ENCODE results near the gene ALCAM.

The ALCAM gene

GRCh38 chr3:105399611-105400010 lies 32.9 kb downstream of the ALCAM start:
- DNase-seq (ENCODE audit: low read depth in 1 of 2, low spot score in 1 of 2) = no peak

GRCh38 chr3:105401254-105401653 lies 34.5 kb downstream of the ALCAM start:
- Histone ChIP-seq H3K27ac (replicated peaks) (no peak overlapping the region), H3K4me3 (replicated peaks; ENCODE audit: insufficient read depth, low read length) (no peak overlapping the region), H3K27me3 (ENCODE audit: insufficient read depth, poor library complexity, severe bottlenecking) (no peaks in the 10 kb centered on the region)
- no peak for DNase-seq (ENCODE audit: low read depth in 1 of 2, low spot score in 1 of 2)
- TF ChIP-seq GABPA (IDR thresholded peaks at IDR 0.05; ENCODE audit: low read depth) (no peak), SPI1 (IDR thresholded peaks at IDR 0.05; ENCODE audit: borderline replicate concordance, low read depth) (no peak), CTCF (IDR thresholded peaks at IDR 0.05; ENCODE audit: insufficient read depth, low read length) (no peak), POLR2AphosphoS5 (IDR thresholded peaks at IDR 0.05; ENCODE audit: low read depth) (no peak), REST (IDR thresholded peaks at IDR 0.05; ENCODE audit: insufficient replicate concordance, low read depth) (no peak)

More at GRCh38 chr3:105399611-105400010, 32.9 kb downstream of the ALCAM start:
- TF ChIP-seq GABPA (IDR thresholded peaks at IDR 0.05; ENCODE audit: low read depth) (no peak), CTCF (IDR thresholded peaks at IDR 0.05; ENCODE audit: insufficient read depth, low read length) (no peak), POLR2AphosphoS5 (IDR thresholded peaks at IDR 0.05; ENCODE audit: low read depth) (no peak), REST (IDR thresholded peaks at IDR 0.05; ENCODE audit: insufficient replicate concordance, low read depth) (no peak), SPI1 (IDR thresholded peaks at IDR 0.05; ENCODE audit: borderline replicate concordance, low read depth) (no peak)
- no peaks in the 10 kb centered on the region for H3K27me3 ChIP-seq (ENCODE audit: insufficient read depth, poor library complexity, severe bottlenecking)
- no peak overlapping the region for H3K27ac ChIP-seq (replicated peaks)
- no peak overlapping the region for H3K4me3 ChIP-seq (replicated peaks; ENCODE audit: insufficient read depth, low read length)

GRCh38 chr3:105401691-105402149 lies 35.0 kb downstream of the ALCAM start:
- TF ChIP-seq SPI1 (IDR thresholded peaks at IDR 0.05; ENCODE audit: borderline replicate concordance, low read depth) = no peak
- no peak for TF ChIP-seq GABPA (IDR thresholded peaks at IDR 0.05; ENCODE audit: low read depth)
- no peak for TF ChIP-seq REST (IDR thresholded peaks at IDR 0.05; ENCODE audit: insufficient replicate concordance, low read depth)
- no peak for TF ChIP-seq CTCF (IDR thresholded peaks at IDR 0.05; ENCODE audit: insufficient read depth, low read length)
- no peak for TF ChIP-seq POLR2AphosphoS5 (IDR thresholded peaks at IDR 0.05; ENCODE audit: low read depth)
- Histone ChIP-seq H3K27ac (replicated peaks) (no peak overlapping the region), H3K4me3 (replicated peaks; ENCODE audit: insufficient read depth, low read length) (no peak overlapping the region), H3K27me3 (ENCODE audit: insufficient read depth, poor library complexity, severe bottlenecking) (no peaks in the 10 kb centered on the region)
- no peak for DNase-seq (ENCODE audit: low read depth in 1 of 2, low spot score in 1 of 2)
